LHCN-M2 (cell line): ENCODE measurements around the gene POU2AF2. TPM values are rescaled to one million over a fixed set of nuclear protein-coding genes. Genes with fewer than 3 reads are reported as not detected.

Experiments
- DNase-seq: peaks from one replicate; pipeline ENCODE4 v3.0.0-alpha.2; 2012; ENCODE audit warnings: low read depth
- total RNA-seq: library from RNA; depleted of rRNA; stranded (reverse); fragments of >200 nt; gene quantifications from 2 replicates; pipeline ENCODE4 v1.2.3, GENCODE V29; 2014; rRNA removed

Gene POU2AF2
- total RNA-seq, 1 experiment from 2014 or later: not detected

- no peak for DNase-seq
Observed at GRCh38 chr11:111330234-111330893, 84.8 kb downstream of the POU2AF2 start.

DNA sequence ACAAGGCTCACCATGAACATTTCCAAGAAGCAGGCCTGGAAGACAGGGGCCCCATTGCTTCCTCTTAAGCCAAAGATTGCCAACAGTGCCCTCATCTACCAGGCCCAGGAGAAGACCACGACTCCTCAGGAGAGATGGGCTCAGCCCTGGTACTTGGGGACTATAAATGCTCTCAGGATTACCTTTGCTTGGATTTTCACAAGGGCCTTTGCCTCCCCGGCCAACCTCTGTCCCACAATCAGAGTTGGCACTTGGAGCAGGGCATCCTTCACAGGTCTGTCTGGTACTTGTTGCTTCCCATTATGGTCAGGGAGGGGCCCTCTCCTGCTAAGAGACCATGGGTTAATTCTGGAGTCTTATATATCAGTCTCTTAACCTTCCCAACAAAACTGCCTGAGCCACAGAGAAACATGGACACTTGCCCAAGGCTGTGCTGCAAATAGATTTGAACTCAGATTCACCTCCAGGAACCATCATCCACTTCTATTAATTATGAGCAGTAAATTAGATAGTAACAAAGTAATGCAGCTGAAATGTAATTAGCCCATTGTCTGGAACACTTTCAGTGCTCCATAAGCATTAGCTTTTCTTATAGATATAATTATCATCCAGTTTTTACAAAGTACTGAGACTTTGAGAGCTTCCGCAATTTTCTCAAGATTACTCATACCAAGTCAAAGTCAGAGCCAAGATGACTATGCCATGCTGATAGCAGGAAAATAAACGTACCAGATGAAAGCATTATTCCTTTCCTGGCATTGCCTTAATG lies 86.4 kb downstream of the POU2AF2 start:
- DNase-seq: no peak

GRCh38 chr11:111334532-111335502 lies 89.3 kb downstream of the POU2AF2 start:
- DNase-seq: no peak

- no peak for DNase-seq
Observed at GRCh38 chr11:111335549-111335948, 90.0 kb downstream of the POU2AF2 start.

Other genes with a start within 250 kb of the POU2AF2 start
- gene POU2AF3, start 52.8 kb downstream of the POU2AF2 start, total RNA-seq: not detected in 2 replicates
- gene POU2AF1, start 133.6 kb downstream of the POU2AF2 start, total RNA-seq: not detected in 2 replicates